ENCODE data around the gene NPAS3. TPM values are rescaled to one million over a fixed set of nuclear protein-coding genes. Genes with fewer than 3 reads are reported as not detected.

NPAS3 gene
- total and polyA plus RNA-seq, 2 of the 8 experiments (the other 6 are each of a cell fraction or from before 2014, with no cell fraction given) = 0.11 to 0.60 TPM

DNA sequence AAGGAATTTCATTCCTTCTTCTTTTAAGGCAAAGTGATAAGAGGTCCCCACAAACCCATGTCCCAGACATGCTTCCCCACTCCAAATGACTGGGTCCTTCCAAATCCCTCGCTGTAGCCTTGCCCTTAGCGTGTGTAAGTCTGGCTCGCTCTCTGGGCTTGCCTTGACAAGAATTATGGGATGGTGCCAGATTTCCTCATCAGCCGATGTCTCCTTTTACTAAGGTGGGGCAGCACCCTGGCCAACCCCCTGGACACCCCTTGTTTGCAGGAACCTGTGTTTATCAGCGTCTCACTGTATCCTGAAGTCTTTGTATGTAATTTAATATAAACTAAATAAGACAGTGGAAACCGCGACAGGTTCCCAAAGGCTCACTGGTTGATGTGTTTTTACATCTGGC is 518.9 kb downstream of the NPAS3 start:
- FAIRE-seq (no peak), DNase-seq (ENCODE audit: low read depth in 1 of 2, low spot score in 2 of 2) (no peak)
- no peak overlapping the region for H2AFZ ChIP-seq (ENCODE audit: low read length)
- H3K9ac ChIP-seq (replicated peaks in 1 of 4; ENCODE audit: extremely low read depth in 1 of 4, low read depth in 3 of 4, low read length in 3 of 4) = no peak overlapping the region
- H2BK120ac ChIP-seq (replicated peaks; ENCODE audit: low read depth, low read length) = no peak overlapping the region
- no peak overlapping the region for H2BK15ac ChIP-seq (ENCODE audit: low read length)
- no peak overlapping the region for H3K27ac ChIP-seq (ENCODE audit: low read depth, low read length)
- no peak overlapping the region for H2BK20ac ChIP-seq (ENCODE audit: low read length)
- H4K91ac ChIP-seq (replicated peaks; ENCODE audit: insufficient read length, low read length) = no peak overlapping the region
- no peaks in the 10 kb centered on the region for H3K79me2 ChIP-seq (ENCODE audit: control insufficient read depth in 1 of 2, insufficient read depth in 2 of 2, low read length in 2 of 2)
- ChIA-PET CTCF (ENCODE audit: partially characterized antibody) (no interaction called here), POLR2A (ENCODE audit: partially characterized antibody) (no interaction called here)
- H2BK12ac ChIP-seq (ENCODE audit: low read depth, low read length) = no peak overlapping the region
- no peaks in the 10 kb centered on the region for H4K20me1 ChIP-seq (replicated peaks in 1 of 2; ENCODE audit: control insufficient read depth in 1 of 2, insufficient read depth in 2 of 2, low read length in 2 of 2)
- H3K56ac ChIP-seq (replicated peaks; ENCODE audit: insufficient read length, low read depth, low read length) = no peak overlapping the region
- H3K4me1 ChIP-seq (replicated peaks in 1 of 4; ENCODE audit: control insufficient read depth in 3 of 4, insufficient read depth in 4 of 4, low read length in 3 of 4) = no peaks in the 10 kb centered on the region
- H2BK5ac ChIP-seq (ENCODE audit: low read depth, low read length) = no peak overlapping the region
- no peak overlapping the region for H3K23ac ChIP-seq (ENCODE audit: insufficient read length)
- H3K4ac ChIP-seq (replicated peaks; ENCODE audit: insufficient read length, low read depth, low read length) = no peak overlapping the region
- no peak overlapping the region for H3K18ac ChIP-seq (ENCODE audit: extremely low read depth, low read length)
- WGBS, 2 experiments (ENCODE audit: extremely low coverage in 1 of 2, insufficient coverage in 1 of 2, insufficient read length in 1 of 2, insufficient replicate concordance in 2 of 2, low coverage in 1 of 2, low lambda C conversion rate in 2 of 2, missing lambda C conversion rate in 1 of 2) = 99% methylated on average over 7 of the region's 7 CpGs; no CpG with 5 or more reads in 1 of the 2 experiments
- H3K4me3 ChIP-seq (ENCODE audit: extremely low read depth in 1 of 4, insufficient read depth in 2 of 4, low read depth in 3 of 4, low read length in 4 of 4) = no peak overlapping the region
- no peaks in the 10 kb centered on the region for H3K27me3 ChIP-seq (replicated peaks in 1 of 4; ENCODE audit: control insufficient read depth in 3 of 4, extremely low read depth in 1 of 4, insufficient read depth in 3 of 4, low read length in 3 of 4)
- H2AK5ac ChIP-seq (ENCODE audit: low read depth, low read length) = no peak overlapping the region
- H4K5ac ChIP-seq (ENCODE audit: insufficient read length, low read depth, low read length) = no peak overlapping the region
- H3K4me2 ChIP-seq (ENCODE audit: insufficient read depth in 1 of 2, low read depth in 2 of 2, low read length in 2 of 2) = no peak overlapping the region
- H3K14ac ChIP-seq (ENCODE audit: insufficient read length) = no peak overlapping the region
- no peaks in the 10 kb centered on the region for H3K9me3 ChIP-seq (ENCODE audit: insufficient read depth in 2 of 2, low read depth in 1 of 2, low read length in 1 of 2)
- H3K23me2 ChIP-seq (ENCODE audit: low read depth, low read length) = no peaks in the 10 kb centered on the region
- no peaks in the 10 kb centered on the region for H3K79me1 ChIP-seq (ENCODE audit: low read depth, low read length)
- no peak overlapping the region for H4K8ac ChIP-seq (ENCODE audit: extremely low read depth, insufficient read depth, low read length)
- no peaks in the 10 kb centered on the region for H3K36me3 ChIP-seq (ENCODE audit: control insufficient read depth in 2 of 4, insufficient read depth in 4 of 4, low read length in 3 of 4)
- TF ChIP-seq, protein P1, sequence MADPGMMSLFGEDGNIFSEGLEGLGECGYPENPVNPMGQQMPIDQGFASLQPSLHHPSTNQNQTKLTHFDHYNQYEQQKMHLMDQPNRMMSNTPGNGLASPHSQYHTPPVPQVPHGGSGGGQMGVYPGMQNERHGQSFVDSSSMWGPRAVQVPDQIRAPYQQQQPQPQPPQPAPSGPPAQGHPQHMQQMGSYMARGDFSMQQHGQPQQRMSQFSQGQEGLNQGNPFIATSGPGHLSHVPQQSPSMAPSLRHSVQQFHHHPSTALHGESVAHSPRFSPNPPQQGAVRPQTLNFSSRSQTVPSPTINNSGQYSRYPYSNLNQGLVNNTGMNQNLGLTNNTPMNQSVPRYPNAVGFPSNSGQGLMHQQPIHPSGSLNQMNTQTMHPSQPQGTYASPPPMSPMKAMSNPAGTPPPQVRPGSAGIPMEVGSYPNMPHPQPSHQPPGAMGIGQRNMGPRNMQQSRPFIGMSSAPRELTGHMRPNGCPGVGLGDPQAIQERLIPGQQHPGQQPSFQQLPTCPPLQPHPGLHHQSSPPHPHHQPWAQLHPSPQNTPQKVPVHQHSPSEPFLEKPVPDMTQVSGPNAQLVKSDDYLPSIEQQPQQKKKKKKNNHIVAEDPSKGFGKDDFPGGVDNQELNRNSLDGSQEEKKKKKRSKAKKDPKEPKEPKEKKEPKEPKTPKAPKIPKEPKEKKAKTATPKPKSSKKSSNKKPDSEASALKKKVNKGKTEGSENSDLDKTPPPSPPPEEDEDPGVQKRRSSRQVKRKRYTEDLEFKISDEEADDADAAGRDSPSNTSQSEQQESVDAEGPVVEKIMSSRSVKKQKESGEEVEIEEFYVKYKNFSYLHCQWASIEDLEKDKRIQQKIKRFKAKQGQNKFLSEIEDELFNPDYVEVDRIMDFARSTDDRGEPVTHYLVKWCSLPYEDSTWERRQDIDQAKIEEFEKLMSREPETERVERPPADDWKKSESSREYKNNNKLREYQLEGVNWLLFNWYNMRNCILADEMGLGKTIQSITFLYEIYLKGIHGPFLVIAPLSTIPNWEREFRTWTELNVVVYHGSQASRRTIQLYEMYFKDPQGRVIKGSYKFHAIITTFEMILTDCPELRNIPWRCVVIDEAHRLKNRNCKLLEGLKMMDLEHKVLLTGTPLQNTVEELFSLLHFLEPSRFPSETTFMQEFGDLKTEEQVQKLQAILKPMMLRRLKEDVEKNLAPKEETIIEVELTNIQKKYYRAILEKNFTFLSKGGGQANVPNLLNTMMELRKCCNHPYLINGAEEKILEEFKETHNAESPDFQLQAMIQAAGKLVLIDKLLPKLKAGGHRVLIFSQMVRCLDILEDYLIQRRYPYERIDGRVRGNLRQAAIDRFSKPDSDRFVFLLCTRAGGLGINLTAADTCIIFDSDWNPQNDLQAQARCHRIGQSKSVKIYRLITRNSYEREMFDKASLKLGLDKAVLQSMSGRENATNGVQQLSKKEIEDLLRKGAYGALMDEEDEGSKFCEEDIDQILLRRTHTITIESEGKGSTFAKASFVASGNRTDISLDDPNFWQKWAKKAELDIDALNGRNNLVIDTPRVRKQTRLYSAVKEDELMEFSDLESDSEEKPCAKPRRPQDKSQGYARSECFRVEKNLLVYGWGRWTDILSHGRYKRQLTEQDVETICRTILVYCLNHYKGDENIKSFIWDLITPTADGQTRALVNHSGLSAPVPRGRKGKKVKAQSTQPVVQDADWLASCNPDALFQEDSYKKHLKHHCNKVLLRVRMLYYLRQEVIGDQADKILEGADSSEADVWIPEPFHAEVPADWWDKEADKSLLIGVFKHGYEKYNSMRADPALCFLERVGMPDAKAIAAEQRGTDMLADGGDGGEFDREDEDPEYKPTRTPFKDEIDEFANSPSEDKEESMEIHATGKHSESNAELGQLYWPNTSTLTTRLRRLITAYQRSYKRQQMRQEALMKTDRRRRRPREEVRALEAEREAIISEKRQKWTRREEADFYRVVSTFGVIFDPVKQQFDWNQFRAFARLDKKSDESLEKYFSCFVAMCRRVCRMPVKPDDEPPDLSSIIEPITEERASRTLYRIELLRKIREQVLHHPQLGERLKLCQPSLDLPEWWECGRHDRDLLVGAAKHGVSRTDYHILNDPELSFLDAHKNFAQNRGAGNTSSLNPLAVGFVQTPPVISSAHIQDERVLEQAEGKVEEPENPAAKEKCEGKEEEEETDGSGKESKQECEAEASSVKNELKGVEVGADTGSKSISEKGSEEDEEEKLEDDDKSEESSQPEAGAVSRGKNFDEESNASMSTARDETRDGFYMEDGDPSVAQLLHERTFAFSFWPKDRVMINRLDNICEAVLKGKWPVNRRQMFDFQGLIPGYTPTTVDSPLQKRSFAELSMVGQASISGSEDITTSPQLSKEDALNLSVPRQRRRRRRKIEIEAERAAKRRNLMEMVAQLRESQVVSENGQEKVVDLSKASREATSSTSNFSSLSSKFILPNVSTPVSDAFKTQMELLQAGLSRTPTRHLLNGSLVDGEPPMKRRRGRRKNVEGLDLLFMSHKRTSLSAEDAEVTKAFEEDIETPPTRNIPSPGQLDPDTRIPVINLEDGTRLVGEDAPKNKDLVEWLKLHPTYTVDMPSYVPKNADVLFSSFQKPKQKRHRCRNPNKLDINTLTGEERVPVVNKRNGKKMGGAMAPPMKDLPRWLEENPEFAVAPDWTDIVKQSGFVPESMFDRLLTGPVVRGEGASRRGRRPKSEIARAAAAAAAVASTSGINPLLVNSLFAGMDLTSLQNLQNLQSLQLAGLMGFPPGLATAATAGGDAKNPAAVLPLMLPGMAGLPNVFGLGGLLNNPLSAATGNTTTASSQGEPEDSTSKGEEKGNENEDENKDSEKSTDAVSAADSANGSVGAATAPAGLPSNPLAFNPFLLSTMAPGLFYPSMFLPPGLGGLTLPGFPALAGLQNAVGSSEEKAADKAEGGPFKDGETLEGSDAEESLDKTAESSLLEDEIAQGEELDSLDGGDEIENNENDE (IDR thresholded peaks at IDR 0.05; ENCODE audit: insufficient replicate concordance, low read length) = no peak

Data from H1 (cell line).